HS-27A (cell line): ENCODE measurements around the gene TNNI3K.

Experiments
- DNase-seq: peaks from one replicate; pipeline ENCODE4 v3.0.0-alpha.2; 2012; ENCODE audit warnings: low read depth, missing footprints

TNNI3K gene

GRCh38 chr1:74392186-74392585 lies 157.0 kb downstream of the TNNI3K start:
- no peak for DNase-seq

- DNase-seq, result no peak
Measured at GRCh38 chr1:74392840-74393239, 157.7 kb downstream of the TNNI3K start.

- no peak for DNase-seq
Measured at GRCh38 chr1:74395571-74395970, 160.4 kb downstream of the TNNI3K start.

DNA sequence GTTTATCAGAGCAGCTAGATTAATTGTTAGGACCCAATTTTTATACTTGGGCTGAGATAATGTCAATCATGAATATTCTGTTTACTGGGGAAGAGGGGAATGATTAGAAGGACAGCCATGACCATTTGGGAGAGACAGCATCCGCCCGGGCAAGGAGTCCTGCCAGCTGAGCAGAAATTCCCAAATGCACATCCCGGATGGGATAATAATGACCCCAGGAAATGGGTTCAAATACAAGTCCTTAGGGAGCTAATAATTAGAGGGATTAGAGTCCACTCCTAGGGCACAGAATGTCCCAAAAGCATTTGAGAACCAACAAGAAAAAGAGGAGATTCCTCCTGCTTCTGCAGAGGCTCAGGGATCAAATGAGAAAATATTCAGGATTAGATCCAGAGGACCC lies 161.3 kb downstream of the TNNI3K start:
- no peak for DNase-seq

DNA sequence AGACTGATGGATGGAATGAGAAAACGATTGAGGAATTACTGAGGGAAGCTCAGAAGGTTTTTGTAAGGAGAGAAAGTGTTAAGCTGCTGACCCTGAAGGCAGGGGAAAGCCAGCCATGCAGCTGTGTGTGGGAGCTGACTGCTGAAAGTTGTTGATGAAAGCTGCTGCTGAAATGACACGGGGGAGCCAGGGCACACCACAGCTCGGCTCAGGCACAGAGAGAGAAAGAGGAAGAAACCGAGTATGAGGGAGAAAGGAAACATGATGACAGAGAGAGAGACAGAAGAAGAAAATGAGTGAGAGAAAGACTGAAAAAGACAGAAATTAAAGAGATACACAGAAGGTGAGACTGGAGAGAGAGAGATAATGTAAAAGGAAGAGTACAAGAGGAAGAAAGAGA lies 161.7 kb downstream of the TNNI3K start:
- DNase-seq, result no peak

DNA sequence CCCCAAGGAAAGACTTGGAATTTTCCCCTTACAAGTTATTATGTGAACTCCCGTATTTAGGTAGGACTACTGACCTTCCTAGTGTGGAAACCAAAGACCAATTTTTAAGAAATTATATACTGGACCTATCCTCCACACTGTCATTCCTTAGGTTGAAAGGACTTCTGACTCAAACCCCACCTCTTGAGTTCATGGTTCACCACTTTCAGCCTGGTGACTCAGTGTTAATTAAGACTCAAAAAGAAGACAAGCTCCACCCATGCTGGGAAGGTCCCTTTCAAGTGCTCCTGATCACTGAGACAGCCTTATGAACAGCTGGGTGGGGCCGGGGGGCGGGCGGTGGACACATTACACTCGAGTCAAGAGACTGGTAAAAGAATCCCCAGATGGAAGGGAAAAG lies 164.1 kb downstream of the TNNI3K start:
- no peak for DNase-seq

- no peak for DNase-seq
Measured at GRCh38 chr1:74402873-74403272, 167.7 kb downstream of the TNNI3K start.

DNA sequence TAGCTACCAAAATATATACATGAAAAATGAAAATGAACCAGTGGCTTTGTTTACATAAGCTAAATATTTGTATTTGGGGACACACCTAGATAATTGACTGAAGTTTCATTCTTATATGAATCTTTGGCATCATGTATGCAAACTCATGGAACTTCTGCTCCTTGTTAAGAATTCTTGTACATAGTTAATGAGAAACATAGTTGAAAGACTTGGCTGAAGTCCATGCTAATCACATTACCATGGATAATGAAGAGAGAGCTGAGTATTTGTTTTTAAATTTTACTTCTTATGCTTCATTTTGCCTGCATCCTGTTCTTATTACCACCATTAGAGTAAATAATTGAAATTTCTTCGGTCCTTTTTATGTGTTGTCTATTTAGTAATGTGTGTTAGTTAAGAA lies 168.4 kb downstream of the TNNI3K start:
- DNase-seq, result no peak

DNA sequence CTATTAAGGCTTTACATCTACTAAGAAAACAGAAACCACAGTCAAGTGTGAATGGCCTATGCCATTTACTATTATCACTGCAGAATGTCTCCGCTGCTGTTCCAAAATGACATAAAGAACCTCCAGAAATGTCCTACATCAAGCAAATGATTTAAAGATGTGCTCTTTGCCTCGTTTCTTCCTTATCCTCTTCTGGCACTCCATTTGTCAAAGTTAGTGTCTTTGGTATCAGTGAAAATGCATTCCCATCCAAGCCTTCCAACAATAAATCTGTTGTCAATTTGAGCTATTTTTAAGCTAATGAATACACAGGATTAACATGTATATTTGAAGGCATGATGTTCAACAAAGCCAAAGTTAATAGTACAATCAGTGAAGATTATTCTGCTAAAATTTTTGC lies 171.6 kb downstream of the TNNI3K start:
- DNase-seq, result no peak

DNA sequence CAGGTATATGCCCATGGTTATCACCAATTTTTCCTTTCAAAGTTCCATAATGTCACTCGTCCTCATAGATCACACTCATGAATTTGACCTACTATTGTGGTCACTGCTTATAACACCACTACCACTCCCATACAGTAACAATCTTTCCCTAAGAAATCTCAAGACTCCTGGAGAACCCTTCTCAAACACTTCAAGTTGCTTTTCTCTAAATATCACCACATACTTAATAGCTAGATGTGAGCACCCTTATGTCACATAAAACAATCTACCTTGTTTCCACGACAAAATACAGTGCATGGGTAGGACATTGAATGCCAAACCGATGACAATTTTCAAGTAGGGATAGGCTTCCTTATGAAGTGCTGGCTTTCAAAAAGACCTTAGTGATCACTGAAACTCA lies 172.7 kb downstream of the TNNI3K start:
- no peak for DNase-seq

DNA sequence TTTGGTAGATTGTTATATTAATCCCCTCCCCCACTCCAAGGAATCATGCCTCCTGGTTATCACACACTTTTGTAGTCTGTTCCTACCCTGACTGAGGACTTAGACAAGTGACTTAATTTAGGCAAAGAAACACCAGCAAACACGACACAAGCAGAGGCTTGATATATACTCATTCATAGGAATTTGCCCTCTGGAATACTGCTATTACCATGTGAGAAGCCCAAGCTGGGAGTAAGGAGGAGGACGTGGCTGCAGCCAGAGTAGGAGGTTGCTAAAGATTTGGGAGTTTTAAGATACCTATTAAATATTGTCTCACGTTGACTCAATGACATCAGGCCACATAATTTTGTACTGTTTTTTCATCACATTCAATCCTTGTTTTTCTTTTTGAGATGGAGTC lies 177.1 kb downstream of the TNNI3K start:
- no peak for DNase-seq

DNA sequence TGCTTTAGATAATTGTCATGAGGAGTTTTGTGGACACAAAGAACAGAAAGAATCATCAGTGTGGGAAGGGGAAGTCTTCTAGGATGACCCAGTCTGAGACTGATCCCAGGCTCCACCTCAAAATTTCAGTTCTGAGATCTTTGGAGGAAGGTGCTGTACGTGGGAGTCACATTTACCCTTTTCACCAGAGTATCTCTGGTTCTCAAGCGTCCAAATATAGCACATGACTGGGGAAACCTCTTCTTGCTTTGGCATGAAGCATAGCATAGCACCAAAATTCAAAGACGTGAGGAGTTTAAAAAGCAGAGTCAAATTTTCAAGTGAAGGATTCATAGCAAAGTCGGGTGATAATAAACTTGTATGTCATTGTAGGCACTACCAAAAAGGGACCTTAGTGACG lies 180.7 kb downstream of the TNNI3K start:
- no peak for DNase-seq

GRCh38 chr1:74419611-74420010 lies 184.4 kb downstream of the TNNI3K start:
- DNase-seq, result no peak

DNA sequence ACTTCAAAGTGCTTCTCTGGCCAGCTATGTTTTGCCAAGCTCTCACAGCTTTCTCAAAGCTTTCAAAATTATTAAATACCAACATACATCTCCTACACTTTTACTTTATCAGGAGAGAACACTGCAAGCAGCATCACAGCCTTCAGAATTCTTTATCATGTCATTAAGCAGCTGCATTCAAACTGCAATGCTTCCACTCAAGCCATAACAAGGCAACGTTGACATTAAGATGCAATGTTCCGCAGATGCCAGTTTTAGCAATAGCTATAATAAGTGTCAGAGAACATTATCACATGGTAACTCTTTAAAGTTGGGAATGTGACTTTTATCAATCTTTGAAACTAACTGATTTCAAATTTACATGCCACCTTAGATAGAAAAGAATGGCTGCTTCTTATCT lies 185.3 kb downstream of the TNNI3K start:
- no peak for DNase-seq

- DNase-seq, result no peak
Measured at GRCh38 chr1:74422421-74423292, 187.5 kb downstream of the TNNI3K start.

GRCh38 chr1:74423471-74423870 lies 188.3 kb downstream of the TNNI3K start:
- no peak for DNase-seq

GRCh38 chr1:74425676-74426075 lies 190.5 kb downstream of the TNNI3K start:
- no peak for DNase-seq

DNA sequence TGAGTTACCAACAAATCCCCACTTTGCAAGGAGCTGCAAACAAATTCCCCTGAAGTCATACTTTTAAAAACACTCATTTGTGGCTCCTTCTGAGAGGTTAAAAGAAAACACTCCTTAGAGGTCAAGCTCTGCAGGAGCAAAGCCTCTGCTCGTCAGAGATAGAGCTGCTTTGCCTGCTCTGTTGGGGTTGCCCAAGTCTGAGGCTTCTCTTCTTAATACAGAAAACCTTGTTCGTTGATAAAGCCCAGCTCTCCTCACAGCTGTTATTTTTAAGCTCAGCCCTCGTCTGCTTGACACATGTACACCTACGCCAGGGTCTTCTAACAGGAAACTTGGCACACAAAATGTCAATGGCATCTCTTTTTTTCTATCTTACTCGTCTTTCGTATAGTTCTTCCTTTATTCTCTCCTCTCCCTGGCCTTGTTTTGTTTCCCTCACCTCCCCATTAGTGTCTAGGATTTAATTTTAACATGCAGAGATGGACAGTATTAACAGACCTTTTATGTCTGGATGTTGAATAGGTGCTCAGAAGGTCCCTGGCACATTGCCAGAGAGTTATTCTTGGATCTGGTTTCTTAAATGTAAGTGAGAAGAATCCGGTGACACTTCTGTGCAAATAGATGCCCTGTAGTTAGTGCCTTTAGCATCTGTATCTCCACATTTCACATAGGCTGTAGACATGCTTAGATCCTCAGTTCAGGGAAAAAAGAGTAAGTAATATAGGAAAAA lies 191.2 kb downstream of the TNNI3K start:
- no peak for DNase-seq

DNA sequence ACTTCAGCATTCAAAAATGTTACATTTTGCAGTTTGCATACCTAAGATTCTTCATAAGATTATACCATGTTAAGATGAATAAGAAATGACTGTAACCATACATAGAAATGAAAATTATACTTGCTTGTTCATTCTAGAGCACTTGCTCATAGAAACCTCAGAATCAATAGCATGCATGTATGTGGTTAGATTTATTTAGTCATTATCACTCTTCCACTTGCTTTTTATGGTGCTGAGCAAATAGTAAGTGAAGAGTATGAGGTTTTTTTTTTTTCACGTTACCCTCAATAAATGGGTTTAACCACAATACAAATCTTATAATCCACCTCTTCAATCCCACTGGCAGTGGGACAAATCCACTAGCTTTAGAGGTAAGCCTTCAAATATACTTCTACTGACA lies 192.5 kb downstream of the TNNI3K start:
- DNase-seq, result no peak

- DNase-seq, result no peak
Measured at GRCh38 chr1:74429580-74429979, 194.4 kb downstream of the TNNI3K start.

DNA sequence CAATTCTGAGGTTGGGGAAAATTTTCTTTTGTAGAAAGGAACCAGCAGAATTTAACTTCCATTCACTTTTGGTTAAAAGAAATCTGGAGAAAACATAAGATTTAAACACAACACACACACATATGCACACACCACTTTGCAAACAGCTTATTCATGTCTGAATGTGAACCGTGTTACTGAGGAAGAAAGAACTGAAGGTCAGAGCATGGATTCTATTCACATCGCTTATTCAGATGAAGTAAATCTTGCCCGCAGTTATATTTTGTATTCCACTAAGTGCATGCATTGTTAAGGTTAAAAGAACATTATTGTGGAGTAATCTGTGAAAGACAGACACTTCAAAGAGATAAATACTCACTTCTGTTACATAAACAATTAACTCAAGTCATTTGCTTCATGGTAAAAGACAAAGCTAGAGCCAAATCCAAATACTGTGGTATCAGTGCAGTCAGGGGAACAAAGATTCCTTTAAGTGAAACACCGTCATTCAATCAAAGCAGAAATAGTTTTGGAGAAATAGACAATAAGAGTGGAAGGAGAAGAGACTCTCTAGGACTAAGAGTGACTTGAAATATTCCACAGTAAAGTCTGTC lies 195.3 kb downstream of the TNNI3K start:
- DNase-seq, result no peak

DNA sequence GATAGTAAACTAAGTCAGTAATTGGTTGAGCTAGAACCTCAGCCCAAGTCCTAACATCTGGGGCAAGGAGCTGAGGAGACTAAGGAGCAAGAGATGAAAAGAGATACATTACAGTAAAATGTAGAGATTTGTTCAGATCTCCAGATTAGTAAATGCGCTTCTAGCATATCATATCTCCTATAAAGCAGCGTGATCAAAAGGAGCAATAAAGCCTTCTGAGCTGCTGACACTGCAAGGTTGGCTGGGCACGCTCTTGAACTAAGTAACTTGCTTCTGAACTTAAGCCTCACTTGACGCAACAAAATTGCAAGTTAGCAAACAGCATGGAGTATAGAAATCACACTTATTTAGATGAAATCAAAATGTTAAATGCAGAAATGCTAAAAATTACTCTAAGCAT lies 196.3 kb downstream of the TNNI3K start:
- DNase-seq, result no peak

GRCh38 chr1:74432325-74432724 lies 197.1 kb downstream of the TNNI3K start:
- DNase-seq, result no peak
